HG02759 (cell line): ENCODE measurements around the gene PAPSS2.
A peak's percentile ranks its signal among the peaks of the same experiment; 100 is the strongest.

Experiments used
- ATAC-seq: cut with Tn5 transposase; IDR thresholded peaks from one replicate; pipeline ENCODE4 v1.9.1; 2021; ENCODE audit warnings: mild to moderate bottlenecking, moderate library complexity; ENCODE audit not compliant: unreplicated experiment

Gene PAPSS2

GRCh38 chr10:87775766-87776165 is 116.1 kb downstream of the PAPSS2 start:
- no peak for ATAC-seq

GRCh38 chr10:87776328-87776727 is 116.7 kb downstream of the PAPSS2 start:
- ATAC-seq, result no peak

GRCh38 chr10:87781545-87781944 is 121.9 kb downstream of the PAPSS2 start:
- no peak for ATAC-seq

- ATAC-seq, result no peak
Measured at GRCh38 chr10:87782721-87783120, 123.0 kb downstream of the PAPSS2 start.

- ATAC-seq, result no peak
Measured at GRCh38 chr10:87786421-87786820, 126.7 kb downstream of the PAPSS2 start.

GRCh38 chr10:87790185-87790584 is 130.5 kb downstream of the PAPSS2 start:
- no peak for ATAC-seq

GRCh38 chr10:87794285-87794684 is 134.6 kb downstream of the PAPSS2 start:
- peak; percentile 75 for ATAC-seq
